ACHN (cell line): ENCODE results near the gene IDUA.
A peak's percentile ranks its signal among the peaks of the same experiment; 100 is the strongest.
"Not testable (repeated sequence)": the region's sequence is repeated elsewhere in the genome, so short reads cannot be mapped to it uniquely, and the experiment has no call there.

Experiments
- DNase-seq: peaks from one replicate; pipeline ENCODE4 v3.0.0-alpha.2; 2015
- in situ Hi-C: cut with HindIII; loops from 2 replicates; pipeline ENCODE4 v1.10.0; 2017; ENCODE audit warnings: low sequenced_read_pairs, low pct_ligation_motif_present, low pct_unique_long_range_greater_than_20kb

Gene IDUA

GRCh38 chr4:986879-987623 is at the start of gene IDUA:
Gene IDUA, plus strand, starts transcription at chr4:987044. Its CDS starts 41 bp downstream, at chr4:987085.
- peak; percentile 83 for DNase-seq

DNA sequence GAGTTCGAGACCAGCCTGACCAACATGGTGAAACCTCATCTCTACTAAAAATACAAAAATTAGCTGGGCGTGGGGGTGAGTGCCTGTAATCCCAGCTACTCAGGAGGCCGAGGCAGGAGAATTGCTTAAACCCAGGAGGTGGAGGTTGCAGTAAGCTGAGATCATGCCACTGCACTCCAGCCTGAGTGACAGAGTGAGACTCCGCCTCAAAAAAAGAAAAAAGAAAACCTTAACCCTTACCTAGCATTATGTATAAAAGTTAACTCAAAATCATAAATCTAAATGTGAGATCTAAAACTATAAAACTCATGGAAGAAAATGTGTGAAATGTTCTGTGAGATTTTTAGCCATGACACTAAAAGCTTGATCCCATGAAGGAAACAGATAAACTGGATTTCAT is 47.3 kb upstream of the IDUA start:
- in situ Hi-C loops, DNase-seq: not testable (repeated sequence)

More at GRCh38 chr4:986879-987623, at the start of gene IDUA:
- in situ Hi-C loops: no loop called here

DNA sequence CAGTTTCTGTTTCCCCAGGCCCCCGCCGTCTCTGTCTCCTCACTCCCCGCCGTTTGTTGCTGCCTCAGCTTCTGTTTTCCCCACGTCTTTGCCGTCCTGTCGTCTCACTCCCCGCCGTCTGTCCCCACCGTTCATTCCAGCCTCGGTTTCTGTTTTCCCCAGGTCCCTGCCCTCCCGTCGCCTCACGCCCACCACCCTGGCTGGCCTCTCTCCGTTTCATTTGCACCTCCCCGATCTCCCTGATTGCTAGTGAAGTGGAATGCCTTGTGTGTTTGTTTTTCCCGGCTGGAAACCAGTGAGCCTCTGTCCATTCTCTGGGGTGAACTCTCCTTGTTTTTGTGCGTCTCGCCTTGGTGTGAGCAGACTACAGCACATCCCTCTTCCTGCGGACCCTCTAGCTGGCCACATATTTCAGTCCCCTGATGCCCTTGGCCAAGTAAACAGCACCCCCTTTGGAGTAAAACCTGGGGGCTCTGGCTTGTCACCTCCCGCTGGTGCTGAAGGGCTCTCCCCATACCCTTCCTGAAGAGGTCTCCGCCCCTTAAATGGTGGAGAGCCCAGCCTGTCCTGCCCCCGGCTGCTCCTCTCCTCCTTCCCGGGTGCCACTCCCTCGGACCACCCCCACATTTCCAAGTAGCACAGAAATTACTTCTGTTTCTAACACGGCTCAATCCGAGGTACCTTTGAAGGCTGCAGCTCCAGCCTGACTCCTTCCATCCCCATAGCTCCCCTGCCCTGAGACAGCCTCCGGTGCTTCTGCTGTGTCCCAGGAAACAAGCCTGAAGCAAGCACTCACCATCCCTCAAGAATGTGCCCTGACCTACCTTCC is 41.4 kb upstream of the IDUA start:
- no peak for DNase-seq
- in situ Hi-C loops: no loop called here

- in situ Hi-C loops: no loop called here
Measured at GRCh38 chr4:946103-946450, 40.8 kb upstream of the IDUA start.

DNA sequence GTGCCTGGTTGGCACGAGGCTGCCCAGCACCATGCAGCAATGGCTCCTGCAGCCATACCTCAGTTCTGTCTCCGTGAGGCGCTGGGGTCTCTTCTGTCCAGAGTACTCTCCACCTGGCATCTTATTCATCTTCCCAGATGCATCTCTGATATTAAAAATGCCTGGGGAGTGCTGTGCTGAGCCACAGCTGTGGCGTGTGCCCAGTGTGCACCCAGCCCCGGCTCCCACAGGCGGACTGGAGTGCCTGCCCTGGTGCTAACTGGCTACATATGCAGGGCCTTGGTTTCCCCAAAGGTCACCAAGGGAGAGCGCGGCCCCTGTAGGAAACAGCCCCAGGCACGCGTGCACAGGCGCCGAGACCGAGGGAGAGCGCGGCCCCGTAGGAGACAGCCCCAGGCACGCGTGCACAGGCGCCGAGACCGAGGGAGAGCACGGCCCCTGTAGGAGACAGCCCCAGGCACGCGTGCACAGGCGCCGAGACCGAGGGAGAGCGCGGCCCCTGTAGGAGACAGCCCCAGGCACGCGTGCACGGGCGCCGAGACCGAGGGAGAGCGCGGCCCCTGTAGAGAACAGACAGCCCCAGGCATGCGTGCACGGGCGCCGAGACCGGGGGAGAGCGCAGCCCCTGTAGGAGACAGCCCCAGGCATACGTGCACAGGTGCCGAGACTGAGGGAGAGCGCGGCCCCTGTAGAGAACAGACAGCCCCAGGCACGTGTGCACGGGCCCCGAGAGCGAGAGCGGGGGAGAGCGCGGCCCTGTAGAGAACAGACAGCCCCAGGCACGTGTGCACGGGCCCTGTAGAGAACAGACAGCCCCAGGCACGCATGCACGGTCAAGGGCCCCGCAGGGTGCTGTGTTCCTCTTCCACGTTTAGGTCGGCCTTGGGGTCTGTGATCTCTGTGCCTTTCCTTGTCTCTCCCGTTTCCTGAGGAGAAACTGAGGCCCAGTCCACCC is 40.0 kb upstream of the IDUA start:
- in situ Hi-C loops: no loop called here
- no peak for DNase-seq

More at GRCh38 chr4:946103-946450, 40.8 kb upstream of the IDUA start:
- no peak for DNase-seq

DNA sequence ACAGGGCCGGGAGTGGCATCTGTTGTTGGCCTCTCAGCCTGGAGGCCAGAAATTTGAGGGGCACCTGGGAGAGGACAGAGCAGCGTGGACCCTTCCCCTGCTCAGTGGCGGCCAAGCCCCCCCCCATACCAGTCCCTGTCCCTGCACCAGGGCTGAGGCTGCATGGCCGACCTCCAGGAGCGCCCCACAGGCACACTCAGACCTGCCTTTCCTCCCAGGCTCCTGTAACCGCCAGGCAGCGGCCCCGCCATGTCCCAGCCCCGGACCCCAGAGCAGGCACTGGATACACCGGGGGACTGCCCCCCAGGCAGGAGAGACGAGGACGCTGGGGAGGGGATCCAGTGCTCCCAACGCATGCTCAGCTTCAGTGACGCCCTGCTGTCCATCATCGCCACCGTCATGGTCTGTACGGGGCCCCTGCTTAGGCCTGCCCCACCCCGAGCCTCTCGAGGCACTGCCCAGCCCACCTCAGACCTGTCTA is 39.3 kb upstream of the IDUA start:
- in situ Hi-C loops: no loop called here
- DNase-seq: no peak

- no peak for DNase-seq
- in situ Hi-C loops: no loop called here
Measured at GRCh38 chr4:948101-948935, 38.5 kb upstream of the IDUA start.

DNA sequence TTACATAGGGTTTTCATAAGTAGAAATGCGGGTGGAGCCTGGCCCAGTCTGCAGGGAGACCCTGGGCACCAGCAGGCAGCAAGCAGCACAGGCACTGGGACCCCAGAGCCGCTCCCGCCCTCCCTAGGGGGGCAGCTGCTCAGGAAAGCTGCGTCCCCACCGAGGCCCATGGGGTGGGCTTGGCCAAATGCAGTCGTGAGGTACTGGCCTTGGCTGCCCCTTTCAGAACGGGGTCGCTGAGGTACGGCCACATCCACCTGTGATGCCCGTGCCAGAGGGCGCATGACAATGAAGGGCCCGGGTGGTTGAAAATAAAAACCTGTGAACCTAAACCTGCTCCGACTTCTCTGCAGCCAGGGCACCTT is 37.9 kb upstream of the IDUA start:
- no peak for DNase-seq
- in situ Hi-C loops: no loop called here

GRCh38 chr4:949656-950055 is 37.2 kb upstream of the IDUA start:
- in situ Hi-C loops: no loop called here
- DNase-seq: no peak

DNA sequence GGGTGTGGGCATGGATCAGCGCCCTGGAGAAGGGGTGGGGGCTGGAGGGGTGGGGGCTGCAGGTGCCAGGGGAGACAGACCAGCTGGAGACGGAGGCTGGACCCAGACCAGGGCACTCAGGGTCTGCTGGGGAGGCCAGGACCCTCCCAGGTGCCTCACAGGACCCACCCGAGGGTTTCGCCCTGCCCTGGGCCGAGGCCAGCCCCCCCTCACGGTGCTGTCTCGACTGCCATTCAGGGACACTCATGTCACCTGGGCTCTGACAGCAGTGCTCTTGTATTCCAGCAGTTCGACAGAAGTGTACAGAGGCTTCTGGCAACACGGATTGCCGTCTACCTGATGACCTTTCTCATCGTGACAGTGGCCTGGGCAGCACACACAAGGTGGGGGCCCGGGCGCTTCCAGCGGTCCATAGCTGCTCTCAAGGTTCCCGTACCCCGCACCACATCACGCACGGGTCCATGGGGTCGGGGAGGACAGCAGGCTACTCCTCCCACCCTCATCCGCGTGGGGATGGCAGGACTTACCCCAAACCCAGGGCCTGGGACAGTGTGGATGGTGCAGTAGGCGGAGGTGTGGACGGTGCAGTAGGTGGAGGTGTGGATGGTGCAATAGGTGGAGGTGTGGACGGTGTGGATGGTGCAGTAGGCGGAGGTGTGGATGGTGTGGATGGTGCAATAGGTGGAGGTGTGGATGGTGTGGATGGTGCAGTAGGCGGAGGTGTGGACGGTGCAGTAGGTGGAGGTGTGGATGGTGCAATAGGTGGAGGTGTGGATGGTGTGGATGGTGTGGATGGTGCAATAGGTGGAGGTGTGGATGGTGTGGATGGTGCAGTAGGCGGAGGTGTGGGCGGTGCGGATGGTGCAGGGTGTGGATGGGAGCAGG is 36.5 kb upstream of the IDUA start:
- in situ Hi-C loops: no loop called here
- DNase-seq: no peak

DNA sequence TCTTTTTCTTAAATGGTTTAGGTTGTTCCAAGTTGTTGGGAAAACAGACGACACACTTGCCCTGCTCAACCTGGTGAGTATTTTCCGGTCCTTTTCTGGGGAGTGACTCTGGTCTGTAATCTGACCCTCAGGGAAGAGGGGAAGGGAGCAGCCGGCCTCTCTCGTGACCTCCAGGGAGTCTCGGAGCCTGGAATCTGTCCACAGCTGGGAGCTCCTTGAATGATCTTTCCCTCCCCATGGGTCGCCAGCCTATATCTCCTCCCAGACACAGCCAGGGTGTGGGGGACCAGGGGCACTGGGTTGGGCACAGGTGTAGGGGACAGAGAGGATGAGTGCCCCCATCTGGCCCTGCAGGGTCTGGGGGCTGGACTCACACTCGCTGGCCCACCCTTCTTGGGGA is 35.7 kb upstream of the IDUA start:
- in situ Hi-C loops: no loop called here
- DNase-seq: no peak

DNA sequence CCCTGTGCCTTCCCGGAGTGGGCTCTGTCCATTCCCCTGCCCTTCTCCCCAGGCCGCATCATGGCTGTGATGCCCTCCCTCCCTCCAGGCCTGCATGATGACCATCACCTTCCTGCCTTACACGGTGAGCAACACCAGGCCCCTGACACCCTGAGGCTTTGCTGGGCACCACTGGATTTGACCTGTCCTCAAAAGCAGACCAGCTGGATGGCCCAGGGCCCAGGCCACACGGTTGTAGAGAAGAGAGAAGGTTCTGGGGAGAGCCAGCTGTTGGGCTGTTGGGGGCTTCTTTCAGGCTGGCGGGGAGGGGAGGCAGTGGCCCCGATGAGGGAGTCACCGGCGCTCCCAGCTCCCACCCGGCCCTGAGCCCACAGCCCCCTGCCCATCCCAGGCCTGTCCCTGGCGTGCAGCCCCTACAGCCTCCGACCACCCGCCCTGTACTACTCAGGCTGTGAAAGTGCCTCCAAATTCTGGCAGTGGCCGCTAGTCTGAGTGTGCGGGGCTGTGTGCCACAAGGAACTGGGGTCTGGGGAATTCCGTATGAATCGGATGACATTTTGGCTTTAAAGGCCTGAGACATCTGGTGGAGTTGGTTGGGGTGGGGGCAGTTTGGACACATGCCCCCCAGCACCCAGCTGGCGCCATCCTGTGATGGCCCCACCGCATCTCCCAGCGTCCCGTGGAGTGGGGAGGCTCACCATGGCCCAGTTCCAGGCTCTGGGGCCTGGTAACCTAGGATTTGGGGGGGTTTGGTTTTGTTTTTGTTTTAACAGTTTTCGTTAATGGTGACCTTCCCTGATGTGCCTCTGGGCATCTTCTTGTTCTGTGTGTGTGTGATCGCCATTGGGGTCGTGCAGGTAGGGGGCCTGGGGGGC is 35.0 kb upstream of the IDUA start:
- DNase-seq: no peak
- in situ Hi-C loops: no loop called here

DNA sequence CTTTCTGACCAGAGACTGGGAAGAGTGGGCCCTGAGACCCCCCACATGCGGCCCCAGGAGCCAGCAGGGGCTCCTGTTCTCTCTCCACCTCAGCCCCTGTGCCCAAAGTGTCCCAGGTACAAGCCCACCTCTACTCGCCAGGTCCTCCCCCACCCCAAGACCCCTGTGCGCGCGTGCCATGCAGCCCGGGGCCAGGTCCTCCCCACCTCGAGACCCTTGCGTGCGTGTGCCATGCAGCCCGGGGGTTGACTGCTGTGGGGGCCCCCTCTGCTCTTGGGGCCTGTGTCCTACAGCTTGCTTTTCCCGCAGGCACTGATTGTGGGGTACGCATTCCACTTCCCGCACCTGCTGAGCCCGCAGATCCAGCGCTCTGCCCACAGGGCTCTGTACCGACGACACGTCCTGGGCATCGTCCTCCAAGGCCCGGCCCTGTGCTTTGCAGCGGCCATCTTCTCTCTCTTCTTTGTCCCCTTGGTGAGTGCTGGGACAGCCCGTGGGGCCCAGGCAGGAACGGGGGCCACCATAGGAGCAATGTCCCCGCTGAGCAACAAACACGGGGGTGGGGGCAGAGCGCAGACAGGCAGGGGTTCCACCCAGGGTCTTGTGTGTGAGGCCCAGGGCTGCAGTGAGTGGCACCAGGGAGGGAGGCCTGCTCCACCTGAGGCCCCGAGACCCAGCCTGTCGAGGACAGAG is 33.8 kb upstream of the IDUA start:
- DNase-seq: no peak
- in situ Hi-C loops: no loop called here

DNA sequence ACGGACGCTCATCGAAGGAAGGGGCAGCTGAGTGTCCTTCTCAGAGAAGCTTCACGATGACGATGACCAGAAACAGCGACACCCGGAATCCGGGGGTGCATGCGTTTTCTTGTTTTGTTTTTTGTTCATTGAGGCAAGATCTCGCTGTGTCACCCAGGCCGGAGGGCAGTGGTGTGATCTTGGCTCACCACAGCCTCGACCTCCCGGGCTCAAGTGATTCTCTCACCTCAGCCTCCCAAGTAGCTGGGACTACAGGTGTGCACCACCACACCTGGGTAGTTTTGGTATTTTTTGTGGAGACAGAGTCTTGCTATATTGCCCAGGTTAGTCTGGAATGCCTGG is 33.3 kb upstream of the IDUA start:
- in situ Hi-C loops: no loop called here
- DNase-seq: no peak

DNA sequence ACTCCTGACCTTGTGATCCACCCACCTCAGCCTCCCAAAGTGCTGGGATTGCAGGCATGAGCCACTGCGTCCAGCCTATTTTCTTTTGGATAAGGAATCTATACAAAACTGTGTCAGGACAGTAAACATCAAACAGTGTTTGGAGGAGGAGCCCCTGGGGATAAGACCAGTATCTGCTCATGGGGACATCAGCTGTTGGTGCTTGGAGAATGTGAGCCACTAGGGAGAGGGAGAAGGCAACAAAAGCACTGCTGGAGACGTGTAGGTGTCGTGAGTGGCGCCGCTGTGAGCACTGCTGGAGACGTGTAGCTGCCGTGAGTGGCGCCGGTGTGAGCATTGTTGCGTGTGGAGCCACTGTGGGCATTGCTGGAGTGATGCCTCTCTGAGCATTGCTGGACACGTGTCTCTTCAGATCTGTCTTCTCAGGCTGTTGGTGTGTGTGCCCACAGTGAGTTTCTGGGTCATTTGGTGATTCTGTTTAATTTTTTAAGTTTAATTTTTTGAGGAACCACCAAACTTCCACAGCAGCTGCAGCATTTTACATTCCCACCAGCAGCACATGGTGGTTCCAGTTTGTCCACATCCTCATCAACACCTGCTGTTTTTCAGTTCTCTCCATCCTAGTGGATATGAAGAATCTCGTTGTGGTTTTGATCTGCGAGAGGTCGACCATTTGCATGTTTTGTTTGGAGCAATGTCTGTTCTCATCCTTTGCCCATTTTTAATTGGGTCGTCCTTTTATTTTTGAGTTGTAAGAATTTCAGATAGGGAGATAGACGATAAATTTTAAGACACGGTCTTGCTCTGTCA is 32.4 kb upstream of the IDUA start:
- no peak for DNase-seq
- in situ Hi-C loops: no loop called here
